Activated naive CD8-positive, alpha-beta T cell treated with anti-CD3 and anti-CD28 coated beads, Interleukin-2, amount 50 U/mL, for 16 hours (primary cell): ENCODE data around the gene EFTUD2.

Experiments
- DNase-seq: peaks from one replicate; pipeline ENCODE4 v3.0.0-alpha.2; 2020; ENCODE audit warnings: low read depth, low spot score

The EFTUD2 gene

GRCh38 chr17:44910231-44911106 lies 11.2 kb upstream of the EFTUD2 start:
- DNase-seq = no peak

GRCh38 chr17:44909681-44910144 lies 10.5 kb upstream of the EFTUD2 start:
- DNase-seq = no peak

- DNase-seq = no peak
These were observed 9.6 kb upstream of the EFTUD2 start for GRCh38 chr17:44908761-44909326.

- DNase-seq = no peak
These were observed 8.7 kb upstream of the EFTUD2 start for GRCh38 chr17:44907729-44908470.

GRCh38 chr17:44906763-44907728 lies 7.8 kb upstream of the EFTUD2 start:
- no peak for DNase-seq

- DNase-seq = no peak
These were observed 6.9 kb upstream of the EFTUD2 start for GRCh38 chr17:44906010-44906646.

- DNase-seq = no peak
These were observed 6.1 kb upstream of the EFTUD2 start for GRCh38 chr17:44905006-44906000.

- DNase-seq = no peak
These were observed 5.0 kb upstream of the EFTUD2 start for GRCh38 chr17:44904001-44904984.

- no peak for DNase-seq
These were observed 3.9 kb upstream of the EFTUD2 start for GRCh38 chr17:44903012-44903685.

- DNase-seq = no peak
These were observed 3.0 kb upstream of the EFTUD2 start for GRCh38 chr17:44902135-44902760.

GRCh38 chr17:44901411-44901921 lies 2.2 kb upstream of the EFTUD2 start:
- no peak for DNase-seq

- no peak for DNase-seq
These were observed 1.6 kb upstream of the EFTUD2 start for GRCh38 chr17:44900894-44901293.

- no peak for DNase-seq
These were observed 524 bp downstream of the EFTUD2 start for GRCh38 chr17:44898768-44899073.

GRCh38 chr17:44894642-44895041 lies 4.6 kb downstream of the EFTUD2 start:
- DNase-seq = no peak

- DNase-seq = no peak
These were observed 7.0 kb downstream of the EFTUD2 start for GRCh38 chr17:44892250-44892649.

- DNase-seq = no peak
These were observed 10.2 kb downstream of the EFTUD2 start for GRCh38 chr17:44889003-44889402.
